Measurements from ENCODE around the gene PLIN3. TPM values are rescaled to one million over a fixed set of nuclear protein-coding genes. Genes with fewer than 3 reads are reported as not detected.

PLIN3 gene
- total RNA-seq, 1 experiment from 2014 or later: 63.8 TPM

DNA sequence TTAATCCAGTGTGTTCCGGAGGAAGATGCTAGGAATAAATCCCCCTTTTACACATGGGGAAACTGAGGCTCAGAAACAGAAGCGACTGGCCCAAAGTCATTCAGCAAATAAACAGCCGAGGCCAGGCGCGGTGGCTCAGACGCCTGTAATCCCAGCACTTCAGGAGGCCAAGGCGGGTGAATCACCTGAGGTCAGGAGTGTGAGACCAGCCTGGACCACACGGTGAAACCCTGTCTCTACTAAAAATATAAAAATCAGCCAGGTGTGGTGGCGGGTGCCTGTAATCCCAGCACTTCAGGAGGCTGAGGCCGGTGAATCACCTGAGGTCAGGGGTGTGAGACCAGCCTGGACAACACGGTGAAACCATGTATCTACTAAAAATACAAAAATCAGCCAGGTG lies 11.6 kb upstream of the PLIN3 start:
- BruUV-seq (replicated peaks): no TSS peak
- H3K9me3 ChIP-seq: no peaks in the 10 kb centered on the region
- CTCF ChIA-PET: no interaction called here
- intact Hi-C loops (cut with micrococcal nuclease; ENCODE audit: unreplicated experiment): no loop called here
- H3K27me3 ChIP-seq (replicated peaks; ENCODE audit: control insufficient read depth, insufficient read depth, low read length): no peaks in the 10 kb centered on the region
- Mint-ChIP-seq H3K4me1 (ENCODE audit: low read depth, unreplicated experiment) (no peaks in the 10 kb centered on the region), H3K4me3 (ENCODE audit: unreplicated experiment) (no peak overlapping the region), H3K9me3 (ENCODE audit: unreplicated experiment) (no peaks in the 10 kb centered on the region), H3K36me3 (ENCODE audit: insufficient read depth, unreplicated experiment) (no peaks in the 10 kb centered on the region), H3K27ac (ENCODE audit: unreplicated experiment) (no peak overlapping the region), H3K27me3 (ENCODE audit: insufficient read depth, unreplicated experiment) (no peaks in the 10 kb centered on the region)
- POLR2A ChIA-PET: no interaction called here
- no peak overlapping the region for H3K4me3 ChIP-seq (ENCODE audit: low read depth, low read length)
- no peak for TF ChIP-seq CTCF (IDR thresholded peaks at IDR 0.05; ENCODE audit: insufficient read depth in 1 of 2, low read depth in 1 of 2, low read length in 1 of 2, severe bottlenecking in 1 of 2, unreplicated experiment in 1 of 2)
- no peaks in the 10 kb centered on the region for H3K4me1 ChIP-seq
- DNase-seq: no peak
- H3K36me3 ChIP-seq (ENCODE audit: control insufficient read depth, insufficient read depth, low read length): no peaks in the 10 kb centered on the region

DNA sequence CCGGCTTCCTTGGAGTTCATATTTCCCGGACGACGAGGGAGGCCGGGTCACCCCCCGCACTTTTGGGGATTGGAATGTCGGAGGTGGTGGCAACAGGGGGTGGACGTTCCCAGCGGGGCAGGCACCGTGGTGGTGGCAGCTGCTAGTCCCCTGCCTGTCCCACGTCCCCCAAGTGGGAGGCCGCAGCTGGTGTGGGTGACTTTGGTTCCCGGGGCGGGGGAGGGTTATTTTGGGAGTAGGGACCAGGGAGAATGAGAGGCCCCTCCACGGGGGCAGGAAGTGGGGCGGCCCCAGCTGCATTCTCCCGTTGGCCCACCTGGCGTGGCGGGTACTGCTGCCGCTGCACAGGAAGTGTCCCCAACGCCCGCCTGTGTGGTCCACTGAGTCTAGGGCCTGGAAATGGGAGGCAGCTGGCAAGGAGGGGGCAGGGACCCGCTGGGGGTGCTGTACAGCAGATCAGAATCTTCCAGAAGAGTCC lies 11.1 kb upstream of the PLIN3 start:
- intact Hi-C loops (cut with micrococcal nuclease; ENCODE audit: unreplicated experiment): no loop called here
- no peaks in the 10 kb centered on the region for H3K9me3 Mint-ChIP-seq (ENCODE audit: unreplicated experiment)
- Histone ChIP-seq H3K27me3 (replicated peaks; ENCODE audit: control insufficient read depth, insufficient read depth, low read length) (no peaks in the 10 kb centered on the region), H3K4me1 (no peaks in the 10 kb centered on the region), H3K9me3 (no peaks in the 10 kb centered on the region), H3K4me3 (ENCODE audit: low read depth, low read length) (no peak overlapping the region), H3K36me3 (ENCODE audit: control insufficient read depth, insufficient read depth, low read length) (no peaks in the 10 kb centered on the region)
- H3K36me3 Mint-ChIP-seq (ENCODE audit: insufficient read depth, unreplicated experiment): no peaks in the 10 kb centered on the region
- ChIA-PET POLR2A (no interaction called here), CTCF (no interaction called here)
- H3K4me3 Mint-ChIP-seq (ENCODE audit: unreplicated experiment): no peak overlapping the region
- H3K27ac Mint-ChIP-seq (ENCODE audit: unreplicated experiment): no peak overlapping the region
- no peak for DNase-seq
- H3K27me3 Mint-ChIP-seq (ENCODE audit: insufficient read depth, unreplicated experiment): no peaks in the 10 kb centered on the region
- no TSS peak for BruUV-seq (replicated peaks)
- no peak for TF ChIP-seq CTCF (IDR thresholded peaks at IDR 0.05; ENCODE audit: insufficient read depth in 1 of 2, low read depth in 1 of 2, low read length in 1 of 2, severe bottlenecking in 1 of 2, unreplicated experiment in 1 of 2)
- H3K4me1 Mint-ChIP-seq (ENCODE audit: low read depth, unreplicated experiment): no peaks in the 10 kb centered on the region

DNA sequence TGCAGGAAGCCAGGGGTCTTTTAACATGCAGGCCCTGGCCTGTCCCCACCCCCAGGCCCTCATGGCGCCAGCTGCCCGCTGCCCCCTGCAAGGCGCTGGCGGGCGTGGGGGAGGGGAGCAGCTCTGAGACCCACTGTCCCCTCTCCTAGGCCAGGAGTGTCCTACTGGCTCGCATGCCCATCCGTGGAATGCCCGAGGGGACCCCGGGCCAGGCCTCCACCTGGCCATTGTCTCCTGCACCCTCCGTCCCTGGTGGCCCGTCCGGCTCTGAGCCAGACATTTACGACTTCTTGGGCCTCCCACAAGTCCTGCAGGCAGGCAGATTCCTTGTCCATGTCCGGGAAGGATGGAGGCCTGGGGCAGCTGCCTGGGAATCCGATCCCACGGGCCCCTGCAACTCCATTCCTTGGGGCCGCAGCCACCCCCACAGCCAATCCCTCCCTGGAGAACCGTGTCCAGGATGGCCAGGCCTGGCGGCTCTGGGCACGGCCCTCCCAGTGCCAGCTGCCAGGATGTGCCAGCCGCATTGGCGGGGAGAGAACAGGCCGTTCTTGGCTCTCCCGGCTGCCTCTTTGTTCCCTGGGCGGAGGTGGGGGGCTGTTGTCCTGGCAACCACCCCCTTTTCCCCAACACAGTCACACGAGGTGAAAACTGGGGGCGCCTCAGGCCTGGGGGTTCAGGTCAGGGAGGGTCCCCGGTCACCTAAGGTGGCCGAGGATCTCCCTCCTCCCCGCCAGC lies 10.5 kb upstream of the PLIN3 start:
- DNase-seq: no peak
- Mint-ChIP-seq H3K27me3 (ENCODE audit: insufficient read depth, unreplicated experiment) (no peaks in the 10 kb centered on the region), H3K4me3 (ENCODE audit: unreplicated experiment) (no peak overlapping the region), H3K36me3 (ENCODE audit: insufficient read depth, unreplicated experiment) (no peaks in the 10 kb centered on the region), H3K9me3 (ENCODE audit: unreplicated experiment) (no peaks in the 10 kb centered on the region), H3K4me1 (ENCODE audit: low read depth, unreplicated experiment) (no peaks in the 10 kb centered on the region), H3K27ac (ENCODE audit: unreplicated experiment) (no peak overlapping the region)
- Histone ChIP-seq H3K4me3 (ENCODE audit: low read depth, low read length) (no peak overlapping the region), H3K9me3 (no peaks in the 10 kb centered on the region), H3K27me3 (replicated peaks; ENCODE audit: control insufficient read depth, insufficient read depth, low read length) (no peaks in the 10 kb centered on the region), H3K4me1 (no peaks in the 10 kb centered on the region), H3K36me3 (ENCODE audit: control insufficient read depth, insufficient read depth, low read length) (no peaks in the 10 kb centered on the region)
- intact Hi-C loops (cut with micrococcal nuclease; ENCODE audit: unreplicated experiment): no loop called here
- no peak for TF ChIP-seq CTCF (IDR thresholded peaks at IDR 0.05; ENCODE audit: insufficient read depth in 1 of 2, low read depth in 1 of 2, low read length in 1 of 2, severe bottlenecking in 1 of 2, unreplicated experiment in 1 of 2)
- POLR2A ChIA-PET: no interaction called here
- no TSS peak for BruUV-seq (replicated peaks)
- CTCF ChIA-PET: no interaction called here

All from Caco-2 (cell line).